ENCODE measurements around the gene TJP3.

Gene TJP3

DNA sequence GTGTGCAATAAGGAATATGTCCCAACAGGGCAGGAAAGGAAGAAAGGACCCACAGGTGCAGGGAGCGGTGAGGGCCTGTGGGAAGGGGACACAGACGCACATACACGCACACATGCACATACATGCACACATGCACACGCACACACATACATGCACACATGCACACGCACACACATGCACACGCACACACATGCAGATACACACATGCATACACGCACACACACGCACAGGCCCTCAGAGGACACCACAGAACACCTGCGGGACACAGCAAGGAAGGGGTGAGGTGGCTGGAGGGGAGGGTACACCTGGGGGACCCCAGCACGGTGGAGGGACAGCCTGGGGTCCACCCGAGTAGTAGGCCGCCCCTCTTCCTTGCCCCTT is 20.8 kb upstream of the TJP3 start:
- TF ChIP-seq POLR2AphosphoS5 (IDR thresholded peaks at IDR 0.05; ENCODE audit: low read depth, low read length), result no peak

DNA sequence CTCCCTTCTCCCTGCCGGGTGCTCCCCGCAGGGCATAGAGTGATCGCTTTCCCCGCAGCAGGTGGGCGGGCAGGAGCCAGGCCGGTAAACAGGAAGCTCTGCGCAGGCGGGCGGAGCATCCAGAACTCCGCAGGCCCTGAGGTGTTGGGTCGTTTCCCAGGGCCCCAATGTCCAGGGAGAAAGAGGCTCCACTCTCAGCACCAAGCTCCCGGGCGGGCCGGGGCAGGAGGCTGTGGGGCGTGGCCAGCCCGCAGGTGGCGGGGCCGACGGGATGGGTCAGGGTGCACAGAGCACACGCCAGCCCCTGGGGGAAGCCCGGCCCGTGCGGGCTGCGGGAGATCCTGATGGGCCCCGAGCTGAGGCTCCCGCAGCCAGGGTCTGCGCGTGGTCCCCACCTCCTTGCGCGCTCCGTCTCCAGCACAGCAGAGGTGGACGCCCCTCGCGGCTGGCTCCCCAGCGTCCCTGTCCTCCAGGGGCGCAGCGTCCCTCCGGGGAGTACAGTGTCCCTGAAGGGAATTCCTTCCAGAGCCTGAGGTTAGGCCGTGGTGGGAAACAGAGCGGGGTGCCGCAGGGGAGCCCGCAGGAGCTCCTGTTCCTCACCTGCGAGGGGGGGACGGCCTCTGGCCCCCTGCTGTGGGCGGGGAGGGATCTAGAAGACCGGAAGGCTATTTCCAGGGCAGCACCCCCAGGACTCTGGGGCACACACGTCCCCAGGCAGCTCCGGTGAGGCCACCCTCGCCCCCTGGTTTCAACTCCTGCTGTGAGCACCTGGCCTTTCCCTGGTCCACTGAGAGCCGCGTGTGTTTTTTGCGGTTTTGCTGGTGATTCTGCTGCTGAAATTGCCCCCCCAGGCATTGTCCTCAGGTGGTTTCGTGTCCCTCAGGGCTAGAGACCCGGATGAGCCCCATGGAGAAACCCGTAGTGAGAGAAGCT is 20.1 kb upstream of the TJP3 start:
- no peak for TF ChIP-seq FOXP2 (optimal IDR thresholded peaks at IDR 0.05; ENCODE audit: borderline replicate concordance, extremely low read depth, extremely low read length, insufficient read depth)
- TF ChIP-seq POLR2AphosphoS5 (IDR thresholded peaks at IDR 0.05; ENCODE audit: low read depth, low read length), result no peak
- no peak for TF ChIP-seq SIN3A (IDR thresholded peaks at IDR 0.05; ENCODE audit: borderline replicate concordance, insufficient read depth, low read length)
- TF ChIP-seq, protein P1, sequence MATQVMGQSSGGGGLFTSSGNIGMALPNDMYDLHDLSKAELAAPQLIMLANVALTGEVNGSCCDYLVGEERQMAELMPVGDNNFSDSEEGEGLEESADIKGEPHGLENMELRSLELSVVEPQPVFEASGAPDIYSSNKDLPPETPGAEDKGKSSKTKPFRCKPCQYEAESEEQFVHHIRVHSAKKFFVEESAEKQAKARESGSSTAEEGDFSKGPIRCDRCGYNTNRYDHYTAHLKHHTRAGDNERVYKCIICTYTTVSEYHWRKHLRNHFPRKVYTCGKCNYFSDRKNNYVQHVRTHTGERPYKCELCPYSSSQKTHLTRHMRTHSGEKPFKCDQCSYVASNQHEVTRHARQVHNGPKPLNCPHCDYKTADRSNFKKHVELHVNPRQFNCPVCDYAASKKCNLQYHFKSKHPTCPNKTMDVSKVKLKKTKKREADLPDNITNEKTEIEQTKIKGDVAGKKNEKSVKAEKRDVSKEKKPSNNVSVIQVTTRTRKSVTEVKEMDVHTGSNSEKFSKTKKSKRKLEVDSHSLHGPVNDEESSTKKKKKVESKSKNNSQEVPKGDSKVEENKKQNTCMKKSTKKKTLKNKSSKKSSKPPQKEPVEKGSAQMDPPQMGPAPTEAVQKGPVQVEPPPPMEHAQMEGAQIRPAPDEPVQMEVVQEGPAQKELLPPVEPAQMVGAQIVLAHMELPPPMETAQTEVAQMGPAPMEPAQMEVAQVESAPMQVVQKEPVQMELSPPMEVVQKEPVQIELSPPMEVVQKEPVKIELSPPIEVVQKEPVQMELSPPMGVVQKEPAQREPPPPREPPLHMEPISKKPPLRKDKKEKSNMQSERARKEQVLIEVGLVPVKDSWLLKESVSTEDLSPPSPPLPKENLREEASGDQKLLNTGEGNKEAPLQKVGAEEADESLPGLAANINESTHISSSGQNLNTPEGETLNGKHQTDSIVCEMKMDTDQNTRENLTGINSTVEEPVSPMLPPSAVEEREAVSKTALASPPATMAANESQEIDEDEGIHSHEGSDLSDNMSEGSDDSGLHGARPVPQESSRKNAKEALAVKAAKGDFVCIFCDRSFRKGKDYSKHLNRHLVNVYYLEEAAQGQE (IDR thresholded peaks at IDR 0.05; ENCODE audit: insufficient read depth in 1 of 2, low read depth in 2 of 2, low read length in 2 of 2), result no peak
- no peak for TF ChIP-seq TAF1 (IDR thresholded peaks at IDR 0.05; ENCODE audit: borderline replicate concordance, insufficient read depth, low read length)

DNA sequence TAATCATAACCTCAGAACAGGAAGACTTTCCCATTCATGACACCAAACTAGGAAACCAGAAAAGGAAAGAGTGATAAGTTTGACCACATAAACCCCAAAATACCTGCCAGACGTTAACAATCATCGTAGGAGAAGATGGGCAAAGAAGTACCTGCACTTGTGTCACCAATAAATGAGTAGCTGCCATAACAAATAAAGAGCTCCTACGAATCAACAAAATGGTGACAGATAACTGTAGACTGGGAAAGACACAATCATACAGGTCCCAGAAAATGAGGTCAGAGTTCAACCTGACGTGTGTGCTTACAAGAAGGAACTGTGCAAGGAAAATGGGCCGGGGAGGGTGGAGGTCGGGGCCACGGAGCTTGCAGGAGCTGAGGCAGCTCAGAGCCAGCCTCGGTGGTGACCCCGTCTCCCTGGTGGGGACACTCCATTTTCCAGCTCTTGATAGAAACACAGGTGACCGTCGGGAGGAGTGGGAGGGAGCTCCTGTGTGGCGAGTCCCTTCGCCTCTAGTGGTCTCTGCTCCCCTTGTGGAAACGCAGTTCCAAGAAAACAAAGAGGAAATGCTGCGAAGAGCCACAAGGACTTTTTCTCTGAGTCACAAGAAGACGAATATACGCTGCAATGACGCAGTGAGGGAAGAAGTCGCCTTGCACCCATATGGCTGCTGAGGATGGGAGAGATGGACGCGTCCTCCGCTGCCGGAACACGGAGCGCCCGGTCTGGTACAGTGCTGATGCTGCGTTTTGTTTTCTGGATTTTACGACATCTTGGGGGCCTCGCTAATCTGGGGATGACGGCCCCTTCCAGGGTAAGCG is 17.4 kb upstream of the TJP3 start:
- TF ChIP-seq POLR2AphosphoS5 (IDR thresholded peaks at IDR 0.05; ENCODE audit: low read depth, low read length) (no peak), SIN3A (IDR thresholded peaks at IDR 0.05; ENCODE audit: borderline replicate concordance, insufficient read depth, low read length) (no peak), TAF1 (IDR thresholded peaks at IDR 0.05; ENCODE audit: borderline replicate concordance, insufficient read depth, low read length) (no peak), FOXP2 (optimal IDR thresholded peaks at IDR 0.05; ENCODE audit: borderline replicate concordance, extremely low read depth, extremely low read length, insufficient read depth) (no peak)
- TF ChIP-seq, protein P1 (IDR thresholded peaks at IDR 0.05; ENCODE audit: insufficient read depth in 1 of 2, low read depth in 2 of 2, low read length in 2 of 2), result no peak

DNA sequence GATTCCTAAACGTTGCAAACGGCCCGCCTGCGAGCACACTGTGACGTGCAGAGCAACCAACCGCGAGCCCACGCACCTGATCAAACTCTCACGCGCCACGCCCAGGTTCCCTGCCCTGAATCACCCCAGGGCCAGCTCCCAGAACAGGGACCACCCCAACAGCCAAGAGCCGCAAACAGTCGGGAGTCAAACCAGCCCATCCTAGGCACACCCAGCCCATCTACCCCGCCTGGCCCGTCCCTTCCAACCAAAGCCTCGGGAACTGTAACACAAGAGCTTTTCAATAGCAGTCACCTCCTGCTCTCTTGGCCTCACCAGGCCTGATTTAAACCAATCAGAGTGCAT is 16.8 kb upstream of the TJP3 start:
- TF ChIP-seq TAF1 (IDR thresholded peaks at IDR 0.05; ENCODE audit: borderline replicate concordance, insufficient read depth, low read length) (no peak), FOXP2 (optimal IDR thresholded peaks at IDR 0.05; ENCODE audit: borderline replicate concordance, extremely low read depth, extremely low read length, insufficient read depth) (no peak)
- TF ChIP-seq, protein P1 (IDR thresholded peaks at IDR 0.05; ENCODE audit: insufficient read depth in 1 of 2, low read depth in 2 of 2, low read length in 2 of 2), result no peak

DNA sequence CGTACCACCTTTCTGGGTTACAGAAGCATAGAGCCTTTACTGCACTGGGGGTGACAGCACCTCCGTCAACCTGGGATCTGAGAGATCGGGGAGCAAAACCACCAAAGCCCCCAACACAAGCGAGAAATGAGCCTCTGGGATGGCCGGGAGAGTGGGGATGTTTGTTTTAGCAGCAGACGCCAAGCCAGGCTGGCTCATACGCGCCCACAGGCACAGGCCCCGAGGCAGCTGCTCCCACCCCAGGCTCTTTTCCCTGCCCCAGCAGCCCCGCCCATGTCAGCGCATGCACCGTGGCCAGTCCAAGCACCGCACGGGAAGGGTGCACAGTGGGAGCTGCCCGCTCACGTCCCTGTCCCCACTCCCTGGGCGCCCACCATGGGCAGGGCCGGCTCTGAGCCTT is 16.5 kb upstream of the TJP3 start:
- TF ChIP-seq FOXP2 (optimal IDR thresholded peaks at IDR 0.05; ENCODE audit: borderline replicate concordance, extremely low read depth, extremely low read length, insufficient read depth) (no peak), TAF1 (IDR thresholded peaks at IDR 0.05; ENCODE audit: borderline replicate concordance, insufficient read depth, low read length) (no peak)

All from PFSK-1 (cell line).